Measurements from ENCODE around the gene ZNF576. TPM values are rescaled to one million over a fixed set of nuclear protein-coding genes. Genes with fewer than 3 reads are reported as not detected.

The ZNF576 gene
- total and polyA plus RNA-seq, 2 of the 4 experiments (the other 2 are of a cell fraction): 13.8 to 19.5 TPM

DNA sequence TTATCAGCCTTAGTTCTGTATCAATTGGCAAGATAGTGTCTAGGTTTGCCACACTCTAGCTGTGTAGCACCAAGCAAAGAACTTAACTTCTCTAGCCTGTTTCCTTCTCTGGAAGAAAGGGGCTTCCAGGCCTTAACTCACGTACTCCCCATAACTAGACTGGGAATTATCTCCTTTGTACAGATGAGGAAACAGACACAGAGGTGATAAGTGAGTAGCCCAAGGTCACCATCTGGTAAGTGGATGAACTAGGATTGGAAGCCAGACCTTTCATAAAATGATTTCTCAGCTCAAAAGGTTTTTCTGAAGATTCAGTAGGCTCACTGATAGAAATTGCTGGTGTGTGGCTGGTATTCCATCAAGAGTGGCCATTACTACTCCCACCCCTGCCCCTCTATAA lies 19.9 kb downstream of the ZNF576 start:
- H3K27ac ChIP-seq (ENCODE audit: insufficient read depth, low read length): no peak overlapping the region
- WGBS, 2 experiments (ENCODE audit: extremely low coverage in 2 of 2, insufficient read length in 1 of 2): no CpG with 5 or more reads among the region's 1 CpG
- H4K8ac ChIP-seq (ENCODE audit: low read depth in 2 of 2, low read length in 2 of 2): no peak overlapping the region
- no peak overlapping the region for H3K4ac ChIP-seq (ENCODE audit: low read depth, low read length)
- no peak overlapping the region for H3K18ac ChIP-seq (ENCODE audit: low read depth, low read length)
- no peak overlapping the region for H2BK20ac ChIP-seq (ENCODE audit: low read depth, low read length)
- intact Hi-C loops (cut with micrococcal nuclease) (no loop called here), dilution Hi-C loops (cut with HindIII; ENCODE audit: low sequenced_read_pairs, unreplicated experiment) (no loop called here), in situ Hi-C loops (cut with MboI; ENCODE audit: low sequenced_read_pairs) (no loop called here)
- no peaks in the 10 kb centered on the region for H3K9me3 ChIP-seq (ENCODE audit: control insufficient read depth, insufficient read depth, low read length)
- ChIA-PET POLR2A (ENCODE audit: unreplicated experiment) (no interaction called here), CTCF (interaction anchor here (0.6 kb wide), 1 partner anchor 87 kb away, joined by 3 read pairs; no protein-coding TSS in a partner anchor)
- no peak overlapping the region for H3K9ac ChIP-seq (ENCODE audit: low read depth, low read length)
- peaks cover 6% of the 10 kb centered on the region for H3K4me1 ChIP-seq (ENCODE audit: control insufficient read depth, insufficient read depth, low read length)
- no peak overlapping the region for H2BK15ac ChIP-seq (ENCODE audit: low read depth, low read length)
- no peak overlapping the region for H3K14ac ChIP-seq (replicated peaks; ENCODE audit: low read depth, low read length)
- H4K20me1 ChIP-seq (ENCODE audit: insufficient read depth, low read length): no peaks in the 10 kb centered on the region; the same call in 1 of the 2 replicates
- H3K4me3 ChIP-seq (ENCODE audit: insufficient read depth, low read depth, low read length): no peak overlapping the region
- ATAC-seq (ENCODE audit: low read depth) (no peak), DNase-seq (no peak)
- H3K4me2 ChIP-seq (ENCODE audit: low read depth, low read length): no peak overlapping the region
- no peak overlapping the region for H3K23ac ChIP-seq (ENCODE audit: low read depth, low read length)
- no peak overlapping the region for H4K5ac ChIP-seq (ENCODE audit: low read depth, low read length)
- H2BK5ac ChIP-seq (ENCODE audit: low read depth, low read length, poor library complexity, severe bottlenecking): no peak overlapping the region
- H3K79me1 ChIP-seq (ENCODE audit: low read depth in 1 of 2, low read length in 2 of 2): peaks cover 40 to 78% of the 10 kb centered on the region in 2 experiments
- BruUV-seq (replicated peaks): no TSS peak
- TF ChIP-seq ELK1 (IDR thresholded peaks at IDR 0.05; ENCODE audit: borderline replicate concordance, low read depth, low read length): no peak
- H2AK9ac ChIP-seq (replicated peaks; ENCODE audit: low read depth, low read length, poor library complexity): no peak overlapping the region
- H3K56ac ChIP-seq (ENCODE audit: extremely low read depth, insufficient read depth, low read length): no peak overlapping the region
- no peak overlapping the region for H2AFZ ChIP-seq (replicated peaks; ENCODE audit: low read length, poor library complexity)
- peaks cover 22% of the 10 kb centered on the region for H3K36me3 ChIP-seq (ENCODE audit: control insufficient read depth, insufficient read depth, low read length)
- H4K91ac ChIP-seq (ENCODE audit: insufficient read depth, low read depth, low read length): no peak overlapping the region
- peaks cover 7% of the 10 kb centered on the region for H3K9me1 ChIP-seq (ENCODE audit: insufficient read depth, low read length)
- H2AK5ac ChIP-seq (ENCODE audit: low read depth, low read length): no peak overlapping the region
- H2BK120ac ChIP-seq (ENCODE audit: low read depth, low read length): no peak overlapping the region
- no peaks in the 10 kb centered on the region for H3K27me3 ChIP-seq (ENCODE audit: control insufficient read depth, insufficient read depth, low read length)

Measured in IMR-90 (cell line).